Pancreas (tissue), 10 donors: ENCODE measurements around the gene GIMAP7. TPM values are rescaled to one million over a fixed set of nuclear protein-coding genes. Genes with fewer than 3 reads are reported as not detected.

Experiments
- ATAC-seq, 4 donors: fragments of 200-7000 bp; cut with Tn5 transposase; one replicate each; pipeline versions ENCODE4 v1.8.0 to v1.9.1; 2020; ENCODE audit warnings: mild to moderate bottlenecking in 4 of 4, moderate library complexity in 4 of 4
- DNase-seq, 6 donors: peaks; one replicate each; pipeline ENCODE4 v3.0.0-alpha.2; 2020
- FAIRE-seq: peaks from 2 replicates; lab custom pipeline; 2012; peaks lifted over from hg19 to GRCh38; lab: Jason Lieb, UNC
- H3K27ac ChIP-seq, 4 donors: fragments of 200-600 bp; sonication (generic); 1 replicate in 3 of 4; 2 replicates in 1 of 4; pipeline versions ENCODE4 v1.5.0 to v1.8.0; 2020
- H3K27me3 ChIP-seq, 4 donors: fragments of 200-600 bp; one replicate each; pipeline ENCODE4 v1.8.0; 2021
- H3K36me3 ChIP-seq, 3 donors: fragments of 200-600 bp; sonication (generic) in 1 of 3; one replicate each; pipeline versions ENCODE4 v1.5.0 to v1.8.0; 2020 to 2021
- H3K4me1 ChIP-seq, 3 donors: fragments of 200-600 bp; one replicate each; pipeline ENCODE4 v1.8.0; 2021
- H3K4me3 ChIP-seq, 4 donors: fragments of 200-600 bp; sonication (generic) in 2 of 4; one replicate each; pipeline versions ENCODE4 v1.5.0 to v1.8.0; 2020 to 2021
- H3K9me3 ChIP-seq, 4 donors: fragments of 200-600 bp; one replicate each; pipeline ENCODE4 v1.8.0; 2021
- WGBS, 2 donors: extraction: QIAGEN DNeasy Blood & Tissue Kit; methylation state at CpG; one replicate each; pipeline ENCODE4 v1.1.7; 2013; 5-methylcytosine and 5-hydroxymethylcytosine counted together
- intact Hi-C, 3 donors: fragments of 100-400 bp; cut with DNase I; formaldehyde crosslinking; loops; one replicate each; pipeline versions ENCODE4 v1.11.1 to v1.14.2; 2022
- polyA plus RNA-seq, 2 donors: library from polyadenylated mRNA; stranded (reverse); fragments of 200-250 nt; gene quantifications; one replicate each; pipeline ENCODE4 v1.2.3, GENCODE V29; 2013
- total RNA-seq, 6 donors: library from RNA; stranded (reverse); fragmentation: NEBNext Ultra II Directional in 4 of 6; extraction: Animal tissue kit (Norgen Biotek cat#: 25700) in 4 of 6; gene quantifications; one replicate each; pipeline versions ENCODE4 v1.2.1 to v1.2.4, GENCODE V29; 2021 to 2023
- TF ChIP-seq, protein P1 (sequence below), 4 donors: fragments of 200-600 bp; sonication (generic) in 3 of 4; IDR thresholded peaks; one replicate each; pipeline versions ENCODE4 v1.5.0 to v1.8.0; 2021; ENCODE audit warnings: antibody characterized with exemption in 4 of 4
- donor health status: healthy with polysubstance abuse.
- donor health status: DM: no; HTN: no; CAD: no; lungs with moderate emphysema.
- donor health status: DM: no; HTN: no; CAD: no.
- donor health status: control.
- donor health status: control.
- donor health status: Bipolar disorder and iron deficiency.
- donor health status: DM: yes; HTN: yes; CAD: no.
- donor health status: DM: no; HTN: no; CAD: no.
- donor health status: DM: no; HTN: no; CAD: no.
- donor health status: DM: yes; HTN: yes; CAD: no.

GIMAP7 gene
- total and polyA plus RNA-seq, 8 donors = 1.1 to 12.3 (median 4.8) TPM

DNA sequence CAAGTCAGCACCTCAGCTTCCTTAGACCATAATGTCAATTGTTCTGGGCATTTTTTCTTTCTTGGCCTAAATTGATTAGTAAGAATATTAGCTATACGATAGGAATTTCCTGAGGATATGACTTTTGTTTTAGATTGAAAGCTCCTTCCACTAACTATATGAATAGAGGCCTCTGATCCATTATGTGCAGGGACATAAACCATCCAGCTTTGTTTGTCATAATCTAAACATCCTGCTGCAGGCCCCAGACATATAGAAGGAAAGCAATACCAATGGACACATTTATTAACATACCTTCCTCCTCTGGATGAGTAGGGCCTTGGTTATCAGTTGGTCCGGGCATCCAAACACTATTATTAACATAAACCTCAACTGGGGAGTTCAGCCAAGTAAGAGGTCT is 48.2 kb downstream of the GIMAP7 start:
- Histone ChIP-seq H3K27ac (no peak overlapping the region), H3K4me1 (no peaks in the 10 kb centered on the region), H3K27me3 (no peaks in the 10 kb centered on the region), H3K36me3 (no peaks in the 10 kb centered on the region), H3K4me3 (no peak overlapping the region), H3K9me3 (peaks cover 0 to 2% (median 0%) of the 10 kb centered on the region in 4 donors)
- no peak for ATAC-seq
- FAIRE-seq = no peak
- intact Hi-C loops = no loop called here
- no peak for DNase-seq
- 23 to 40% methylated on average over 2 of the region's 2 CpGs for whole genome bisulfite sequencing, 2 donors
- TF ChIP-seq, protein P1, sequence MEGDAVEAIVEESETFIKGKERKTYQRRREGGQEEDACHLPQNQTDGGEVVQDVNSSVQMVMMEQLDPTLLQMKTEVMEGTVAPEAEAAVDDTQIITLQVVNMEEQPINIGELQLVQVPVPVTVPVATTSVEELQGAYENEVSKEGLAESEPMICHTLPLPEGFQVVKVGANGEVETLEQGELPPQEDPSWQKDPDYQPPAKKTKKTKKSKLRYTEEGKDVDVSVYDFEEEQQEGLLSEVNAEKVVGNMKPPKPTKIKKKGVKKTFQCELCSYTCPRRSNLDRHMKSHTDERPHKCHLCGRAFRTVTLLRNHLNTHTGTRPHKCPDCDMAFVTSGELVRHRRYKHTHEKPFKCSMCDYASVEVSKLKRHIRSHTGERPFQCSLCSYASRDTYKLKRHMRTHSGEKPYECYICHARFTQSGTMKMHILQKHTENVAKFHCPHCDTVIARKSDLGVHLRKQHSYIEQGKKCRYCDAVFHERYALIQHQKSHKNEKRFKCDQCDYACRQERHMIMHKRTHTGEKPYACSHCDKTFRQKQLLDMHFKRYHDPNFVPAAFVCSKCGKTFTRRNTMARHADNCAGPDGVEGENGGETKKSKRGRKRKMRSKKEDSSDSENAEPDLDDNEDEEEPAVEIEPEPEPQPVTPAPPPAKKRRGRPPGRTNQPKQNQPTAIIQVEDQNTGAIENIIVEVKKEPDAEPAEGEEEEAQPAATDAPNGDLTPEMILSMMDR (IDR thresholded peaks at IDR 0.05) = no peak

DNA sequence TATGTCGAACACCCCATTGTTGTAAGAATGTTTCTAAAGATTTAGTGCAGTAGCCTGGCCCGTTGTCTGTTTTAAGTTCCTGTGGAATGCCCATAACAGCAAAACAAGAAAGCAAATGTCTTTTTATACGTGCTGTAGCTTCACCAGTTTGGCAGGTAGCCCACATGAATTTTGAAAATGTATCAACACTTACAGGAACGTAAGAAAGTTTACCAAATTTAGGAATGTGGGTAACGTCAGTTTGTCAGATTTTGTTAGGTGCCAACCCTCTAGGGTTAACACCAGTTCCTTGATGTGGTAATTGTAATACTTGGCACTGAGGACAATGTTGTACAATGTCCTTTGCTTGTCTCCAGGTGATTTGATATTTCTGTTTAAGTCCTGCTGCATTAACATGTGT is 49.3 kb downstream of the GIMAP7 start:
- FAIRE-seq (no peak), ATAC-seq (no peak), DNase-seq (no peak)
- TF ChIP-seq, protein P1 (IDR thresholded peaks at IDR 0.05) = no peak
- H3K27me3 ChIP-seq = no peaks in the 10 kb centered on the region
- H3K4me1 ChIP-seq = no peaks in the 10 kb centered on the region
- H3K36me3 ChIP-seq = no peaks in the 10 kb centered on the region
- H3K4me3 ChIP-seq = no peak overlapping the region
- intact Hi-C loops = no loop called here
- peaks cover 0 to 2% (median 0%) of the 10 kb centered on the region in 4 donors for H3K9me3 ChIP-seq
- H3K27ac ChIP-seq = no peak overlapping the region
- WGBS, 2 donors = 49 to 53% methylated on average over 5 of the region's 5 CpGs

DNA sequence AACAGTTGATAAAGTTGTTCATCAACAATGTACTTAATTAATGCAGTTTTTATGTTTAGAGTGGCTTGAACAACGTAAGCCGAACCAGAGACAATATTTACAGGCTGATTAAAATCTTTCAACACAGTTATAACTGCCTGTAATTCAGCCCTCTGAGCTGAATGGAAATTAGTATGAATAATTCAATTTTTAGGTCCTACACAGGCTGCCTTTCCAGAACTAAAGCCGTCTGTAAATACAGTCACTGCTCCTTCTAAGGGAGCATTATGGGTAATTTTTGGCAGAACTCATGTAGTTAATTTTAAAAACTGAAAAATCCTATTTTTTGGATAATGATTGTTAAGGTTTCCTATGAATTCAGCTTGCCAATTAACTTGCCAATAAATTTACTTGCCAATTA is 49.9 kb downstream of the GIMAP7 start:
- no peak for FAIRE-seq
- TF ChIP-seq, protein P1 (IDR thresholded peaks at IDR 0.05) = no peak
- 37 to 55% methylated on average over 3 of the region's 3 CpGs for WGBS, 2 donors

GRCh38 chr7:150565239-150565638 is 50.6 kb downstream of the GIMAP7 start:
- no peaks in the 10 kb centered on the region for H3K4me1 ChIP-seq
- FAIRE-seq (no peak), DNase-seq (no peak), ATAC-seq (no peak)
- TF ChIP-seq, protein P1 (IDR thresholded peaks at IDR 0.05) = no peak
- peaks cover 0 to 2% (median 0%) of the 10 kb centered on the region in 4 donors for H3K9me3 ChIP-seq
- H3K27me3 ChIP-seq = no peaks in the 10 kb centered on the region
- no peaks in the 10 kb centered on the region for H3K36me3 ChIP-seq
- WGBS, 2 donors = 64 to 71% methylated on average over 7 of the region's 7 CpGs
- intact Hi-C loops = no loop called here
- H3K27ac ChIP-seq = no peak overlapping the region
- H3K4me3 ChIP-seq = no peak overlapping the region

More for the DNA sequence above, 49.9 kb downstream of the GIMAP7 start:
- Histone ChIP-seq H3K27me3 (no peaks in the 10 kb centered on the region), H3K36me3 (no peaks in the 10 kb centered on the region), H3K27ac (no peak overlapping the region), H3K4me1 (no peaks in the 10 kb centered on the region), H3K9me3 (peaks cover 0 to 2% (median 0%) of the 10 kb centered on the region in 4 donors), H3K4me3 (no peak overlapping the region)
- ATAC-seq (no peak), DNase-seq (no peak)
- intact Hi-C loops = no loop called here

DNA sequence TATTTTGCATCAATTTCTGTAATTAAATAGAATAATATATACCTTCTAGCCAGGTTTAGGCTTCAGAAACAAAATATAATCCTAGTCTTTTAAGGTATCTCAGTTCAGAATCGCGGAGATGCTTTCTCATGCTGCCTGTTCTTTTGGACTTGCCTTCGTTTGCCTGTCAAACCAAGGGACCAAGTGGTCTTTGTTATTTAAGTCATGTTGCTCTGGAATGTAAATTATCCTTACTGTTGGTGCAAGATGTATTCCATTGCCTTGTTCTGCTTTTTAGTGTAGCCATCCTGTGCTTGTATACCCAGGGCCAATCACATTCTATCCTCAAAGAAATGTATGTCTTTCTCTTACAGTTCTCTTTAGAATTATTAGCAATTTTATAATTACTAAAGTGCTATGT is 51.5 kb downstream of the GIMAP7 start:
- no peak for DNase-seq
- TF ChIP-seq, protein P1 (IDR thresholded peaks at IDR 0.05) = no peak
- no peak for ATAC-seq
- Histone ChIP-seq H3K27ac (no peak overlapping the region), H3K4me3 (no peak overlapping the region), H3K9me3 (no peaks in the 10 kb centered on the region), H3K4me1 (no peaks in the 10 kb centered on the region), H3K27me3 (no peaks in the 10 kb centered on the region), H3K36me3 (no peaks in the 10 kb centered on the region)
- WGBS, 2 donors = 29 to 71% methylated on average over 3 of the region's 3 CpGs
- intact Hi-C loops = no loop called here
- FAIRE-seq = no peak
